ENCODE data around the gene SGMS1.

Gene SGMS1

DNA sequence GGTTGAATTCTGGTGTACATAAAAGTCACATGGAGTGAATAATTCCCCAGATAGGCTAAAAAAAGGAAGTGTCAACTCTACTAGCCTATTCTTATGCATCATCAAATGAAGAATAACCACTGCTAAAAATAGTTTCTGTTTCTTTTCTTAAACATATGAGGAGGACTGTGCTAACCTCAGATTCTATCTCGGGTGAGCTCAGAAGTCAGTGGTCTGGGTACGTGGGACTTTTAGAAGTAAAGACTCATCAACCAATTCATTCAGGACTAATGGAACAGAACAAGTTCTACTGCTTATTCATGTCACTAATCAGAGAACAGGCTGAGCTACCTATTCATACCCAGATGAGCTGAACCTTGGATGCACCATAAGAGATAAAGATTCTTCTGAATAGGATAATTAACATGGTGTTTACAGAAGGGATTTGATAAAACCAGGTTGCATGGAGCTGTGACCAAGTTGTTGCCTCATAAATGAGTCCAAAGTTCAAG is 362.9 kb downstream of the SGMS1 start:
- no peak overlapping the region for H3K4me3 ChIP-seq (ENCODE audit: low read depth, low read length)
- TF ChIP-seq, protein P1, sequence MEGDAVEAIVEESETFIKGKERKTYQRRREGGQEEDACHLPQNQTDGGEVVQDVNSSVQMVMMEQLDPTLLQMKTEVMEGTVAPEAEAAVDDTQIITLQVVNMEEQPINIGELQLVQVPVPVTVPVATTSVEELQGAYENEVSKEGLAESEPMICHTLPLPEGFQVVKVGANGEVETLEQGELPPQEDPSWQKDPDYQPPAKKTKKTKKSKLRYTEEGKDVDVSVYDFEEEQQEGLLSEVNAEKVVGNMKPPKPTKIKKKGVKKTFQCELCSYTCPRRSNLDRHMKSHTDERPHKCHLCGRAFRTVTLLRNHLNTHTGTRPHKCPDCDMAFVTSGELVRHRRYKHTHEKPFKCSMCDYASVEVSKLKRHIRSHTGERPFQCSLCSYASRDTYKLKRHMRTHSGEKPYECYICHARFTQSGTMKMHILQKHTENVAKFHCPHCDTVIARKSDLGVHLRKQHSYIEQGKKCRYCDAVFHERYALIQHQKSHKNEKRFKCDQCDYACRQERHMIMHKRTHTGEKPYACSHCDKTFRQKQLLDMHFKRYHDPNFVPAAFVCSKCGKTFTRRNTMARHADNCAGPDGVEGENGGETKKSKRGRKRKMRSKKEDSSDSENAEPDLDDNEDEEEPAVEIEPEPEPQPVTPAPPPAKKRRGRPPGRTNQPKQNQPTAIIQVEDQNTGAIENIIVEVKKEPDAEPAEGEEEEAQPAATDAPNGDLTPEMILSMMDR (IDR thresholded peaks at IDR 0.05; ENCODE audit: low read depth, low read length) = no peak
